Endothelial cell of umbilical vein (primary cell): ENCODE measurements around the gene FBXL17.

ENCODE experiments used
- JUN ChIP-seq: IDR thresholded peaks from 2 replicates; pipeline ENCODE4 v1.6.1; 2011; ENCODE audit warnings: borderline replicate concordance, low read depth; ENCODE audit not compliant: insufficient read length, insufficient read depth
- MYC ChIP-seq: IDR thresholded peaks from one replicate; pipeline ENCODE4 v1.6.1; 2011; ENCODE audit warnings: mild to moderate bottlenecking, low read depth, low read length
- POLR2A ChIP-seq: IDR thresholded peaks from 2 replicates; pipeline ENCODE4 v1.6.1; 2012; ENCODE audit warnings: low read depth, mild to moderate bottlenecking, control low read depth, low read length
- POLR2AphosphoS5 ChIP-seq: IDR thresholded peaks from 2 replicates; pipeline ENCODE4 v1.6.1; 2012; ENCODE audit warnings: low read depth, mild to moderate bottlenecking, control low read depth, low read length, moderate library complexity; ENCODE audit not compliant: insufficient read depth
- TF ChIP-seq, protein P1 (sequence below), 2 donors: IDR thresholded peaks; 1 replicate in 1 of 2; 2 replicates in 1 of 2; pipeline ENCODE4 v1.5.1; 2011; ENCODE audit warnings: low read length in 2 of 2, mild to moderate bottlenecking in 2 of 2, moderate library complexity in 2 of 2, control low read depth in 1 of 2, inconsistent platforms in 1 of 2, low read depth in 1 of 2; ENCODE audit not compliant: insufficient read depth in 1 of 2; ENCODE audit errors: extremely low read depth in 1 of 2

DNA sequence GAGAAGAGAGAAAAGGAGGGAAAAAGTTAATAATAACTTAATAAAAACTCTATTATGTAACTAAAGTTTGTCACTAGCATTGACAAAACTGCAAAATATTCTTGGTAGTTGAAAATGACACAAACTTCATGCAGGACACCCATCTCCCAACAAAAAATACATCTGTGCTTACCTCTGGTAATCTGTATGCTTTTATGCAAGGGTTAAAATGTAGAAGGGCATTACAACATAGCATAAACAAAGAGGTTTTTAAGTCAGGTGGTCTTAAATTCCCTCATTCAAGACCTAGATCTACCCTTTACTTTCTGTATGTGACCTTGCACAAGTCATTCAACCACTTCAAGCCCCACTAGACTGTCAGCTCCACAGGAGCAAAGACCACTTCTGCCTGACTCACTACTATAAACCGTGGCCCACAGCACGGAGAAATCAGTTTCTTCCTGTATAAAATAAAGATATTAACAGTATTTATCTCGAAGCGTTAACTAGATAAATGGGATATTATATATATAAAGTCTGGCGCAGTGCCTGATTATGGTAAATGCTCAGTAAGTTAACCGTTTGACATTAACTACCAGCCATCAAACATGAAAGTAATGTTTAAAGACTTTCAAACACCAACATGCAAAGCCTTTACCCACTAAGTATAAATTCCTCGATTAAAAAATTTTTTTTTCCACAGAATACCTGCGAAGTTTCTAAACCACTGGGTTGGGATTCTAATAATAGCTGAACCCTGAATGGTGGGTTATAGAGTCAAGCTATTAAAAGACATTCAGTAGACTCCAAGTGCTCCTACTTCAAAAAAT is 2.0 kb downstream of the FBXL17 start:
- TF ChIP-seq, protein P1, sequence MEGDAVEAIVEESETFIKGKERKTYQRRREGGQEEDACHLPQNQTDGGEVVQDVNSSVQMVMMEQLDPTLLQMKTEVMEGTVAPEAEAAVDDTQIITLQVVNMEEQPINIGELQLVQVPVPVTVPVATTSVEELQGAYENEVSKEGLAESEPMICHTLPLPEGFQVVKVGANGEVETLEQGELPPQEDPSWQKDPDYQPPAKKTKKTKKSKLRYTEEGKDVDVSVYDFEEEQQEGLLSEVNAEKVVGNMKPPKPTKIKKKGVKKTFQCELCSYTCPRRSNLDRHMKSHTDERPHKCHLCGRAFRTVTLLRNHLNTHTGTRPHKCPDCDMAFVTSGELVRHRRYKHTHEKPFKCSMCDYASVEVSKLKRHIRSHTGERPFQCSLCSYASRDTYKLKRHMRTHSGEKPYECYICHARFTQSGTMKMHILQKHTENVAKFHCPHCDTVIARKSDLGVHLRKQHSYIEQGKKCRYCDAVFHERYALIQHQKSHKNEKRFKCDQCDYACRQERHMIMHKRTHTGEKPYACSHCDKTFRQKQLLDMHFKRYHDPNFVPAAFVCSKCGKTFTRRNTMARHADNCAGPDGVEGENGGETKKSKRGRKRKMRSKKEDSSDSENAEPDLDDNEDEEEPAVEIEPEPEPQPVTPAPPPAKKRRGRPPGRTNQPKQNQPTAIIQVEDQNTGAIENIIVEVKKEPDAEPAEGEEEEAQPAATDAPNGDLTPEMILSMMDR (IDR thresholded peaks at IDR 0.05; ENCODE audit: extremely low read depth in 1 of 2, insufficient read depth in 1 of 2, low read depth in 1 of 2, low read length in 2 of 2) = no peak
- TF ChIP-seq MYC = no peak
- no peak for TF ChIP-seq JUN
- TF ChIP-seq POLR2A = no peak
- TF ChIP-seq POLR2AphosphoS5 = no peak
